SK-N-SH treated with all-trans-retinoic acid at 6 μM for 48 hours (cell line): ENCODE measurements around the gene AGL.

Experiments used
- GLIS3 ChIP-seq: fragments of 250-450 bp; sonication (Bioruptor Pico); IDR thresholded peaks from 2 replicates; pipeline ENCODE4 v1.5.0; 2020; ENCODE audit warnings: mild to moderate bottlenecking, moderate library complexity
- ISL1 ChIP-seq: fragments of 250-450 bp; sonication (Bioruptor Pico); IDR thresholded peaks from 2 replicates; pipeline ENCODE4 v2.1.2; 2022; ENCODE audit warnings: mild to moderate bottlenecking, moderate library complexity
- OSR1 ChIP-seq: fragments of 250-450 bp; sonication (Bioruptor Pico); IDR thresholded peaks from 2 replicates; pipeline ENCODE4 v1.8.0; 2022; ENCODE audit warnings: moderate library complexity, mild to moderate bottlenecking, inconsistent platforms
- RARB ChIP-seq: fragments of 250-450 bp; sonication (Bioruptor Pico); IDR thresholded peaks from 2 replicates; pipeline ENCODE4 v1.8.0; 2021; ENCODE audit warnings: mild to moderate bottlenecking, moderate library complexity
- ZFP3 ChIP-seq: fragments of 250-450 bp; sonication (Bioruptor Pico); IDR thresholded peaks from 2 replicates; pipeline ENCODE4 v1.5.0; 2020; ENCODE audit warnings: mild to moderate bottlenecking, moderate library complexity
- ZFP30 ChIP-seq: fragments of 450-650 bp; formaldehyde crosslinking; IDR thresholded peaks from 2 replicates; pipeline ENCODE4 v1.5.0; 2022; ENCODE audit warnings: mild to moderate bottlenecking, moderate library complexity
- ZNF8 ChIP-seq: fragments of 450-650 bp; formaldehyde crosslinking; IDR thresholded peaks from 2 replicates; pipeline ENCODE4 v1.5.0; 2020; ENCODE audit warnings: mild to moderate bottlenecking, moderate library complexity
- TF ChIP-seq, protein P1 (sequence below): fragments of 250-450 bp; sonication (Bioruptor Pico); IDR thresholded peaks from 2 replicates; pipeline ENCODE4 v1.5.1; 2020; ENCODE audit warnings: low read depth, mild to moderate bottlenecking, moderate library complexity
- TF ChIP-seq, protein P2 (sequence below): fragments of 250-450 bp; sonication (Bioruptor Pico); IDR thresholded peaks from 2 replicates; pipeline ENCODE4 v1.5.0; 2020; ENCODE audit warnings: mild to moderate bottlenecking, moderate library complexity
- TF ChIP-seq, protein P3 (sequence below): fragments of 250-450 bp; sonication (Bioruptor Pico); IDR thresholded peaks from 2 replicates; pipeline ENCODE4 v1.8.0; 2020; ENCODE audit warnings: mild to moderate bottlenecking, moderate library complexity, borderline replicate concordance

DNA sequence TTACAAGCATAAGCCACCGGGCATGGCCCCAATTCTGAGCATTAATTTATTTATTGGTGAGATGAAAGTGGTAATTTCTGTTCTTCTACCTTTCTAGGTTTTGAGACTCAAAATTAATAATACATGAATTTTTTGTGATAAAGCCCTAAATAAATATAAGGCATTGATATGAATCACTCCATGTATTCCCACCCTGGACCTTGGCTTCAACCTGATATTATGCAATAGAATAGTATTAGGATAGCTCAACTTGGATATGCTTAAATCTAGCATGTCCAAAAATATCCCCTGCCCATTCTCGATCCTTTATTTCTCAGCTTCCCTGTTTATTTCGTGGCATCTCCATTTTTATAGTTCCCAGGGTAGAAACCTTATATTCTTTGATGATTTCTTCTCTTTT lies 2.5 kb downstream of the AGL start:
- TF ChIP-seq, protein P1, sequence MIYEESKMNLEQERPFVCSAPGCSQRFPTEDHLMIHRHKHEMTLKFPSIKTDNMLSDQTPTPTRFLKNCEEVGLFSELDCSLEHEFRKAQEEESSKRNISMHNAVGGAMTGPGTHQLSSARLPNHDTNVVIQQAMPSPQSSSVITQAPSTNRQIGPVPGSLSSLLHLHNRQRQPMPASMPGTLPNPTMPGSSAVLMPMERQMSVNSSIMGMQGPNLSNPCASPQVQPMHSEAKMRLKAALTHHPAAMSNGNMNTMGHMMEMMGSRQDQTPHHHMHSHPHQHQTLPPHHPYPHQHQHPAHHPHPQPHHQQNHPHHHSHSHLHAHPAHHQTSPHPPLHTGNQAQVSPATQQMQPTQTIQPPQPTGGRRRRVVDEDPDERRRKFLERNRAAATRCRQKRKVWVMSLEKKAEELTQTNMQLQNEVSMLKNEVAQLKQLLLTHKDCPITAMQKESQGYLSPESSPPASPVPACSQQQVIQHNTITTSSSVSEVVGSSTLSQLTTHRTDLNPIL (CRISPR knock-in tag), result no peak
- TF ChIP-seq ZNF8 (CRISPR knock-in tag), result no peak
- no peak for TF ChIP-seq OSR1 (CRISPR knock-in tag)
- no peak for TF ChIP-seq ZFP30 (CRISPR knock-in tag)
- TF ChIP-seq RARB (CRISPR knock-in tag), result no peak
- TF ChIP-seq, protein P2, sequence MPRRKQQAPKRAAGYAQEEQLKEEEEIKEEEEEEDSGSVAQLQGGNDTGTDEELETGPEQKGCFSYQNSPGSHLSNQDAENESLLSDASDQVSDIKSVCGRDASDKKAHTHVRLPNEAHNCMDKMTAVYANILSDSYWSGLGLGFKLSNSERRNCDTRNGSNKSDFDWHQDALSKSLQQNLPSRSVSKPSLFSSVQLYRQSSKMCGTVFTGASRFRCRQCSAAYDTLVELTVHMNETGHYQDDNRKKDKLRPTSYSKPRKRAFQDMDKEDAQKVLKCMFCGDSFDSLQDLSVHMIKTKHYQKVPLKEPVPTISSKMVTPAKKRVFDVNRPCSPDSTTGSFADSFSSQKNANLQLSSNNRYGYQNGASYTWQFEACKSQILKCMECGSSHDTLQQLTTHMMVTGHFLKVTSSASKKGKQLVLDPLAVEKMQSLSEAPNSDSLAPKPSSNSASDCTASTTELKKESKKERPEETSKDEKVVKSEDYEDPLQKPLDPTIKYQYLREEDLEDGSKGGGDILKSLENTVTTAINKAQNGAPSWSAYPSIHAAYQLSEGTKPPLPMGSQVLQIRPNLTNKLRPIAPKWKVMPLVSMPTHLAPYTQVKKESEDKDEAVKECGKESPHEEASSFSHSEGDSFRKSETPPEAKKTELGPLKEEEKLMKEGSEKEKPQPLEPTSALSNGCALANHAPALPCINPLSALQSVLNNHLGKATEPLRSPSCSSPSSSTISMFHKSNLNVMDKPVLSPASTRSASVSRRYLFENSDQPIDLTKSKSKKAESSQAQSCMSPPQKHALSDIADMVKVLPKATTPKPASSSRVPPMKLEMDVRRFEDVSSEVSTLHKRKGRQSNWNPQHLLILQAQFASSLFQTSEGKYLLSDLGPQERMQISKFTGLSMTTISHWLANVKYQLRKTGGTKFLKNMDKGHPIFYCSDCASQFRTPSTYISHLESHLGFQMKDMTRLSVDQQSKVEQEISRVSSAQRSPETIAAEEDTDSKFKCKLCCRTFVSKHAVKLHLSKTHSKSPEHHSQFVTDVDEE (CRISPR knock-in tag), result no peak
- TF ChIP-seq, protein P3, sequence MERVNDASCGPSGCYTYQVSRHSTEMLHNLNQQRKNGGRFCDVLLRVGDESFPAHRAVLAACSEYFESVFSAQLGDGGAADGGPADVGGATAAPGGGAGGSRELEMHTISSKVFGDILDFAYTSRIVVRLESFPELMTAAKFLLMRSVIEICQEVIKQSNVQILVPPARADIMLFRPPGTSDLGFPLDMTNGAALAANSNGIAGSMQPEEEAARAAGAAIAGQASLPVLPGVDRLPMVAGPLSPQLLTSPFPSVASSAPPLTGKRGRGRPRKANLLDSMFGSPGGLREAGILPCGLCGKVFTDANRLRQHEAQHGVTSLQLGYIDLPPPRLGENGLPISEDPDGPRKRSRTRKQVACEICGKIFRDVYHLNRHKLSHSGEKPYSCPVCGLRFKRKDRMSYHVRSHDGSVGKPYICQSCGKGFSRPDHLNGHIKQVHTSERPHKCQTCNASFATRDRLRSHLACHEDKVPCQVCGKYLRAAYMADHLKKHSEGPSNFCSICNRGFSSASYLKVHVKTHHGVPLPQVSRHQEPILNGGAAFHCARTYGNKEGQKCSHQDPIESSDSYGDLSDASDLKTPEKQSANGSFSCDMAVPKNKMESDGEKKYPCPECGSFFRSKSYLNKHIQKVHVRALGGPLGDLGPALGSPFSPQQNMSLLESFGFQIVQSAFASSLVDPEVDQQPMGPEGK (CRISPR knock-in tag), result no peak
- no peak for TF ChIP-seq GLIS3 (CRISPR knock-in tag)
- TF ChIP-seq ISL1 (CRISPR knock-in tag), result no peak
- no peak for TF ChIP-seq ZFP3 (CRISPR knock-in tag)
